ENCODE data around the gene SAMD4A.

DNA sequence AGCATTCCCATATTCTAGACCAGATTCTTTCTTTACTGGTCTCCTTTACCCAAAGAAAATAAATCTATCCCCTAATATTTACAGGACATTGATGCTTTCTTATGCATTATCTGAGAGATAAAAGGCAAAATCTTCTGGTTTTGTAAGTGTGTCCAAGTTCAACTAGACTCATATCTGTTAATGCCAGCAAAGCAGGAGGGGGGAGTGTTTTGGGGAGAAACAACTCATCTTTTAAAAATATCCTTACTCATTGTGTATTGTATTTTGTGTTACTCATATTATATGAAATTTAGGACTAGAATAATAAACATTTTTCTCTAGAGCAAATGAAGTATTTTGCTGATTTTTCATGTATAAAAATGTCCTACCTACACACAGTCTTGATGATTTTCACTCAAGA lies 54.8 kb downstream of the SAMD4A start:
- TF ChIP-seq, protein P1, sequence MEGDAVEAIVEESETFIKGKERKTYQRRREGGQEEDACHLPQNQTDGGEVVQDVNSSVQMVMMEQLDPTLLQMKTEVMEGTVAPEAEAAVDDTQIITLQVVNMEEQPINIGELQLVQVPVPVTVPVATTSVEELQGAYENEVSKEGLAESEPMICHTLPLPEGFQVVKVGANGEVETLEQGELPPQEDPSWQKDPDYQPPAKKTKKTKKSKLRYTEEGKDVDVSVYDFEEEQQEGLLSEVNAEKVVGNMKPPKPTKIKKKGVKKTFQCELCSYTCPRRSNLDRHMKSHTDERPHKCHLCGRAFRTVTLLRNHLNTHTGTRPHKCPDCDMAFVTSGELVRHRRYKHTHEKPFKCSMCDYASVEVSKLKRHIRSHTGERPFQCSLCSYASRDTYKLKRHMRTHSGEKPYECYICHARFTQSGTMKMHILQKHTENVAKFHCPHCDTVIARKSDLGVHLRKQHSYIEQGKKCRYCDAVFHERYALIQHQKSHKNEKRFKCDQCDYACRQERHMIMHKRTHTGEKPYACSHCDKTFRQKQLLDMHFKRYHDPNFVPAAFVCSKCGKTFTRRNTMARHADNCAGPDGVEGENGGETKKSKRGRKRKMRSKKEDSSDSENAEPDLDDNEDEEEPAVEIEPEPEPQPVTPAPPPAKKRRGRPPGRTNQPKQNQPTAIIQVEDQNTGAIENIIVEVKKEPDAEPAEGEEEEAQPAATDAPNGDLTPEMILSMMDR (IDR thresholded peaks at IDR 0.05), result no peak
- no peak for TF ChIP-seq POLR2A (IDR thresholded peaks at IDR 0.05)
- TF ChIP-seq POLR2AphosphoS5 (IDR thresholded peaks at IDR 0.05), result no peak
